SK-N-SH (cell line): ENCODE results near the gene DNAH10.

Experiments
- CTCF ChIP-seq: fragments of 200-600 bp; sonication (generic); IDR thresholded peaks from 2 replicates; pipeline ENCODE4 v1.6.1; 2017; ENCODE audit warnings: antibody characterized with exemption, mild to moderate bottlenecking, moderate library complexity
- FOXM1 ChIP-seq: IDR thresholded peaks from 2 replicates; pipeline ENCODE4 v1.4.0; 2012; ENCODE audit warnings: low read depth, mild to moderate bottlenecking
- MXI1 ChIP-seq: IDR thresholded peaks from 2 replicates; pipeline ENCODE4 v1.6.1; 2012; ENCODE audit warnings: mild to moderate bottlenecking, low read depth, low read length, improper control_type of control experiment
- POLR2AphosphoS5 ChIP-seq: IDR thresholded peaks from 2 replicates; pipeline ENCODE4 v1.6.1; 2012; ENCODE audit warnings: low read depth, low read length
- RCOR1 ChIP-seq: fragments of 150-350 bp; IDR thresholded peaks from 2 replicates; pipeline ENCODE4 v1.6.1; 2017; ENCODE audit warnings: antibody characterized with exemption, low read length
- TAF1 ChIP-seq: IDR thresholded peaks from 2 replicates; pipeline ENCODE4 v1.6.1; 2012; ENCODE audit warnings: low read depth, mild to moderate bottlenecking, low read length, moderate library complexity, borderline replicate concordance

- TF ChIP-seq POLR2AphosphoS5 (no peak), FOXM1 (no peak), MXI1 (no peak), TAF1 (no peak), RCOR1 (no peak), CTCF (no peak)
These were observed 155.3 kb downstream of the DNAH10 start for GRCh38 chr12:123917337-123917850.
